Natural killer cell (primary cell): Measurements from ENCODE around the gene TTBK1. TPM values are rescaled to one million over a fixed set of nuclear protein-coding genes. Genes with fewer than 3 reads are reported as not detected.
A peak's percentile ranks its signal among the peaks of the same experiment; 100 is the strongest.

ENCODE experiments used
- ATAC-seq, 3 donors: fragments of 150-1000 bp in 2 of 3; fragments of 200-7000 bp in 1 of 3; cut with Tn5 transposase; 1 replicate in 1 of 3; 2 replicates in 2 of 3; pipeline ENCODE4 v1.10.0; 2021; ENCODE audit warnings: mild to moderate bottlenecking in 2 of 3, moderate library complexity in 2 of 3
- DNase-seq, 2 donors: peaks; one replicate each; pipeline versions ENCODE4 v3.0.0 to v3.0.0-alpha.2; 2013 to 2021; ENCODE audit warnings: mixed read lengths in 1 of 2
- H3K27ac ChIP-seq: one replicate; pipeline ENCODE4 v1.5.1; 2013; ENCODE audit warnings: mild to moderate bottlenecking, low read length
- H3K27me3 ChIP-seq: one replicate; pipeline ENCODE4 v1.6.1; 2013; ENCODE audit warnings: low read length; ENCODE audit not compliant: control insufficient read depth, insufficient read depth
- H3K36me3 ChIP-seq: one replicate; pipeline ENCODE4 v1.6.1; 2013; ENCODE audit warnings: low read length; ENCODE audit not compliant: control insufficient read depth, insufficient read depth
- H3K4me1 ChIP-seq: one replicate; pipeline ENCODE4 v1.6.1; 2013; ENCODE audit warnings: low read length; ENCODE audit not compliant: control insufficient read depth, insufficient read depth
- H3K4me3 ChIP-seq: one replicate; pipeline ENCODE4 v1.5.1; 2013; ENCODE audit warnings: low read length
- H3K9me3 ChIP-seq: one replicate; pipeline ENCODE4 v1.6.1; 2013; ENCODE audit warnings: low read length; ENCODE audit not compliant: control insufficient read depth, insufficient read depth
- H3K27ac Mint-ChIP-seq, 2 donors: one replicate each; pipeline ENCODE4 v1.8.0; 2022; ENCODE audit warnings: mild to moderate bottlenecking in 2 of 2, mixed read lengths in 2 of 2, moderate library complexity in 1 of 2
- H3K27me3 Mint-ChIP-seq, 2 donors: one replicate each; pipeline ENCODE4 v1.8.0; 2022; ENCODE audit warnings: low read depth in 2 of 2, mixed read lengths in 2 of 2
- H3K36me3 Mint-ChIP-seq: one replicate; pipeline ENCODE4 v1.8.0; 2022; ENCODE audit warnings: mixed read lengths
- H3K4me1 Mint-ChIP-seq, 2 donors: one replicate each; pipeline ENCODE4 v1.8.0; 2022; ENCODE audit warnings: mixed read lengths in 2 of 2
- H3K4me3 Mint-ChIP-seq: one replicate; pipeline ENCODE4 v1.8.0; 2022; ENCODE audit warnings: mild to moderate bottlenecking, moderate library complexity, mixed read lengths
- H3K9me3 Mint-ChIP-seq, 2 donors: one replicate each; pipeline ENCODE4 v1.8.0; 2022; ENCODE audit warnings: mixed read lengths in 2 of 2
- CTCF ChIP-seq: fragments of 200-600 bp; IDR thresholded peaks from one replicate; pipeline ENCODE4 v1.8.0; 2022; ENCODE audit warnings: antibody characterized with exemption
- WGBS: methylation state at CpG from one replicate; pipeline ENCODE4 v1.1.7; 2013; ENCODE audit warnings: missing lambda C conversion rate; ENCODE audit not compliant: insufficient coverage; 5-methylcytosine and 5-hydroxymethylcytosine counted together
- intact Hi-C: fragments of 100-400 bp; cut with micrococcal nuclease; formaldehyde crosslinking; loops from one replicate; pipeline ENCODE4 v1.14.2; 2022
- total RNA-seq, 4 donors: library from RNA; stranded (reverse); fragments of 120-200 nt in 1 of 4; gene quantifications; one replicate each; pipeline versions ENCODE4 v1.2.3 to v1.2.4, GENCODE V29; 2013 to 2022

Gene TTBK1
- total RNA-seq, 3 donors from 2014 or later (not counting 1 experiment from before 2014, with no cell fraction given) = 0.07 TPM; not detected in 2

GRCh38 chr6:43325876-43326275 is 82.6 kb downstream of the TTBK1 start:
- ATAC-seq (no peak), DNase-seq (no peak)
- WGBS = no CpG with 5 or more reads among the region's 1 CpG
- Mint-ChIP-seq H3K4me3 (no peak overlapping the region), H3K9me3 (no peaks in the 10 kb centered on the region), H3K36me3 (no peaks in the 10 kb centered on the region), H3K4me1 (no peaks in the 10 kb centered on the region), H3K27me3 (no peaks in the 10 kb centered on the region), H3K27ac (no peak overlapping the region)
- no peaks in the 10 kb centered on the region for H3K36me3 ChIP-seq
- no peaks in the 10 kb centered on the region for H3K9me3 ChIP-seq
- H3K4me1 ChIP-seq = no peaks in the 10 kb centered on the region
- intact Hi-C loops = no loop called here
- H3K4me3 ChIP-seq = no peak overlapping the region
- no peaks in the 10 kb centered on the region for H3K27me3 ChIP-seq
- TF ChIP-seq CTCF = no peak
- no peak overlapping the region for H3K27ac ChIP-seq

- H3K4me1 Mint-ChIP-seq = peaks cover 0 to 5% of the 10 kb centered on the region in 2 donors
- Histone ChIP-seq H3K4me1 (no peaks in the 10 kb centered on the region), H3K27ac (no peak overlapping the region), H3K36me3 (no peaks in the 10 kb centered on the region), H3K27me3 (no peaks in the 10 kb centered on the region), H3K9me3 (no peaks in the 10 kb centered on the region), H3K4me3 (no peak overlapping the region)
- no peak overlapping the region for H3K27ac Mint-ChIP-seq
- no peak for TF ChIP-seq CTCF
- H3K27me3 Mint-ChIP-seq = no peaks in the 10 kb centered on the region
- H3K36me3 Mint-ChIP-seq = no peaks in the 10 kb centered on the region
- 67% methylated on average over 1 of the region's 1 CpG for WGBS
- H3K4me3 Mint-ChIP-seq = no peak overlapping the region
- intact Hi-C loops = no loop called here
- ATAC-seq (no peak), DNase-seq (no peak)
- no peaks in the 10 kb centered on the region for H3K9me3 Mint-ChIP-seq
These were observed 85.2 kb downstream of the TTBK1 start for GRCh38 chr6:43328528-43328927.

DNA sequence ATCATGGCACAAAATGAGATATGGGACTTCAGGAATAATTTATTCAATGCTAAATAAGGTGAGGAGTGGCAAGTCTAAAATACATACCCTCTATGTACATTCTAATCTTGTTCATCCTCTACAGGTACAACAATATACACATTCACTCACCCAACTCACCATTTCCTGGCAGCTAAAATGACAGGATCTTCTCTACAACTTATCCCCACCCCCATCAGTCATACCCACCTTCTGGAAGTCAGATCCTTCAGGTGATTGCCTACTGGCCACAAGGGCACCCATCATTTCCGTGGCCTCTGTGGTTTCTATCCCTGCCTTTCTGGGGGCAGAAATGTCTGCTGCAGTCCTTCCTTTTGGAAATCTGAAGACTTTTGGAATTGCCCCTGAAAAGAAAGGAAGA is 88.2 kb downstream of the TTBK1 start:
- H3K27me3 ChIP-seq = no peaks in the 10 kb centered on the region
- no peaks in the 10 kb centered on the region for H3K9me3 ChIP-seq
- no peak overlapping the region for H3K4me3 ChIP-seq
- ATAC-seq (no peak), DNase-seq (peak in 1 of 2 donors; percentile 10)
- no peak for TF ChIP-seq CTCF
- Mint-ChIP-seq H3K4me3 (no peak overlapping the region), H3K9me3 (no peaks in the 10 kb centered on the region), H3K27ac (no peak overlapping the region), H3K36me3 (no peaks in the 10 kb centered on the region), H3K27me3 (no peaks in the 10 kb centered on the region), H3K4me1 (peaks cover 0 to 5% of the 10 kb centered on the region in 2 donors)
- peaks cover 4% of the 10 kb centered on the region for H3K36me3 ChIP-seq
- WGBS = 32% methylated on average over 1 of the region's 1 CpG
- intact Hi-C loops = no loop called here
- H3K27ac ChIP-seq = no peak overlapping the region
- H3K4me1 ChIP-seq = no peaks in the 10 kb centered on the region

- H3K4me3 Mint-ChIP-seq = no peak overlapping the region
- H3K36me3 Mint-ChIP-seq = no peaks in the 10 kb centered on the region
- no peak for TF ChIP-seq CTCF
- no peaks in the 10 kb centered on the region for H3K9me3 ChIP-seq
- ATAC-seq (no peak), DNase-seq (peak in 1 of 2 donors; percentile 11)
- no peaks in the 10 kb centered on the region for H3K27me3 Mint-ChIP-seq
- no peaks in the 10 kb centered on the region for H3K4me1 ChIP-seq
- no peak overlapping the region for H3K27ac ChIP-seq
- no peak overlapping the region for H3K4me3 ChIP-seq
- H3K9me3 Mint-ChIP-seq = no peaks in the 10 kb centered on the region
- H3K36me3 ChIP-seq = peaks cover 7% of the 10 kb centered on the region
- intact Hi-C loops = no loop called here
- H3K27me3 ChIP-seq = no peaks in the 10 kb centered on the region
- WGBS = 22% methylated on average over 3 of the region's 4 CpGs
- H3K27ac Mint-ChIP-seq = no peak overlapping the region
- H3K4me1 Mint-ChIP-seq = peaks cover 0 to 5% of the 10 kb centered on the region in 2 donors
These were observed 88.6 kb downstream of the TTBK1 start for GRCh38 chr6:43331891-43332290.
